Omental fat pad (tissue), 4 donors: ENCODE results near the gene ZCCHC8. TPM values are rescaled to one million over a fixed set of nuclear protein-coding genes. Genes with fewer than 3 reads are reported as not detected.

ENCODE experiments used
- ATAC-seq: fragments of 150-250 bp; one replicate; pipeline ENCODE4 v1.9.1; 2016; ENCODE audit warnings: mild to moderate bottlenecking, moderate library complexity; ENCODE audit not compliant: low FRiP score
- DNase-seq: peaks from one replicate; pipeline ENCODE4 v3.0.0-alpha.2; 2019; ENCODE audit warnings: low spot score
- CTCF ChIP-seq, 3 donors: fragments of 450-650 bp; IDR thresholded peaks; one replicate each; pipeline ENCODE4 v1.5.1; 2016 to 2017; ENCODE audit warnings: antibody characterized with exemption in 3 of 3, mild to moderate bottlenecking in 3 of 3, moderate library complexity in 2 of 3
- total RNA-seq, 4 donors: library from RNA; depleted of rRNA; stranded (reverse); fragments of >200 nt; gene quantifications; one replicate each; pipeline ENCODE4 v1.1.0, GENCODE V29; 2016

ZCCHC8 gene
- total RNA-seq, 4 donors from 2014 or later, result 15.4 to 38.5 (median 22.9) TPM

GRCh38 chr12:122528992-122529391 is 28.3 kb upstream of the ZCCHC8 start:
- DNase-seq, result no peak
- no peak for ATAC-seq
- TF ChIP-seq CTCF (IDR thresholded peaks at IDR 0.05), result no peak

- TF ChIP-seq CTCF (IDR thresholded peaks at IDR 0.05), result no peak
- DNase-seq, result no peak
- ATAC-seq, result no peak
Observed at GRCh38 chr12:122528582-122528981, 27.9 kb upstream of the ZCCHC8 start.

- no peak for TF ChIP-seq CTCF (IDR thresholded peaks at IDR 0.05)
- ATAC-seq (no peak), DNase-seq (no peak)
Observed at GRCh38 chr12:122527478-122527944, 26.8 kb upstream of the ZCCHC8 start.

GRCh38 chr12:122526683-122527477 is 26.1 kb upstream of the ZCCHC8 start, which contains the start of the genes KNTC1 and RSRC2:
TSS of gene KNTC1 (plus strand) at chr12:122527249. CDS start at chr12:122530064, 2,815 bp downstream.
TSS of gene RSRC2 (minus strand) at chr12:122526936. CDS start at chr12:122526853, 83 bp downstream.
- peak; percentile 96 for ATAC-seq
- no peak for TF ChIP-seq CTCF (IDR thresholded peaks at IDR 0.05)
- peak; percentile 93 for DNase-seq

GRCh38 chr12:122523846-122524718 is 23.4 kb upstream of the ZCCHC8 start:
- ATAC-seq (no peak), DNase-seq (no peak)
- TF ChIP-seq CTCF (IDR thresholded peaks at IDR 0.05), result no peak

GRCh38 chr12:122523280-122523679 is 22.5 kb upstream of the ZCCHC8 start:
- DNase-seq, result no peak
- TF ChIP-seq CTCF (IDR thresholded peaks at IDR 0.05), result no peak
- no peak for ATAC-seq
